Thoracic aorta (tissue), 2 donors: Measurements from ENCODE around the gene GLP2R. TPM values are rescaled to one million over a fixed set of nuclear protein-coding genes. Genes with fewer than 3 reads are reported as not detected.
"Not testable (repeated sequence)": the region's sequence is repeated elsewhere in the genome, so short reads cannot be mapped to it uniquely, and the experiment has no call there.

Experiments
- ATAC-seq: fragments of 150-250 bp; one replicate; pipeline ENCODE4 v1.8.0; 2017; ENCODE audit warnings: low read depth; ENCODE audit not compliant: insufficient number of reproducible peaks, low FRiP score
- DNase-seq: peaks from one replicate; pipeline ENCODE4 v3.0.0-alpha.2; 2020; ENCODE audit warnings: low spot score
- H3K27ac ChIP-seq, 2 donors: fragments of 200-600 bp; sonication (generic); 1 replicate in 1 of 2; 2 replicates in 1 of 2; pipeline ENCODE4 v1.5.1; 2016; ENCODE audit warnings: mild to moderate bottlenecking in 2 of 2, moderate library complexity in 2 of 2
- H3K27me3 ChIP-seq: fragments of 200-600 bp; sonication (generic); replicated peaks from 2 replicates; pipeline ENCODE4 v1.6.0; 2016; ENCODE audit warnings: mild to moderate bottlenecking; ENCODE audit not compliant: insufficient read depth
- H3K36me3 ChIP-seq: fragments of 200-600 bp; sonication (generic); one replicate; pipeline ENCODE4 v1.5.1; 2016
- H3K4me1 ChIP-seq, 2 donors: fragments of 200-600 bp; sonication (generic); 1 replicate in 1 of 2; 2 replicates in 1 of 2; pipeline versions ENCODE4 v1.5.1 to v1.6.0; 2016; ENCODE audit warnings: low read depth in 2 of 2, mild to moderate bottlenecking in 1 of 2; ENCODE audit not compliant: control insufficient read depth in 1 of 2
- H3K4me3 ChIP-seq: fragments of 200-600 bp; sonication (generic); 2 replicates; pipeline ENCODE4 v1.5.1; 2016; ENCODE audit warnings: mild to moderate bottlenecking
- H3K9me3 ChIP-seq: fragments of 200-600 bp; sonication (generic); 2 replicates; pipeline ENCODE4 v1.5.1; 2016
- CTCF ChIP-seq: fragments of 200-600 bp; sonication (generic); IDR thresholded peaks from one replicate; pipeline ENCODE4 v1.5.1; 2019; ENCODE audit warnings: antibody characterized with exemption
- total RNA-seq, 2 donors: library from RNA; depleted of rRNA; stranded (reverse); fragments of >200 nt; gene quantifications; one replicate each; pipeline versions ENCODE4 v1.1.0 to v1.2.3, GENCODE V29; 2016

The GLP2R gene
- total RNA-seq: 1 to 10 TPM in 1 of 2 donors, not detected in 1; 2.3 TPM

GRCh38 chr17:9825641-9826150 is at the start of gene GLP2R:
Gene GLP2R (plus strand): TSS chr17:9825924. CDS start chr17:9826064, 140 bp downstream.
- TF ChIP-seq CTCF: no peak
- no peaks in the 10 kb centered on the region for H3K27me3 ChIP-seq
- DNase-seq (no peak), ATAC-seq (no peak)
- no peak within 1 kb of the TSS for H3K4me3 ChIP-seq
- no peaks in the 10 kb centered on the region for H3K9me3 ChIP-seq
- H3K4me1 ChIP-seq: no peaks in the 10 kb centered on the region
- no peak within 1 kb of the TSS for H3K27ac ChIP-seq
- H3K36me3 ChIP-seq: no peaks in the 10 kb centered on the region

GRCh38 chr17:9776911-9777310 is 48.8 kb upstream of the GLP2R start:
- no peaks in the 10 kb centered on the region for H3K9me3 ChIP-seq
- DNase-seq (no peak), ATAC-seq (no peak)
- no peaks in the 10 kb centered on the region for H3K4me1 ChIP-seq
- no peak overlapping the region for H3K27ac ChIP-seq
- TF ChIP-seq CTCF: no peak
- H3K4me3 ChIP-seq: no peak overlapping the region
- H3K27me3 ChIP-seq: no peaks in the 10 kb centered on the region
- H3K36me3 ChIP-seq: no peaks in the 10 kb centered on the region

GRCh38 chr17:9780552-9780951 is 45.2 kb upstream of the GLP2R start:
- ATAC-seq (no peak), DNase-seq (no peak)
- H3K9me3 ChIP-seq: no peaks in the 10 kb centered on the region
- H3K4me3 ChIP-seq: no peak overlapping the region
- H3K4me1 ChIP-seq: no peaks in the 10 kb centered on the region
- TF ChIP-seq CTCF: no peak
- H3K27me3 ChIP-seq: no peaks in the 10 kb centered on the region
- no peaks in the 10 kb centered on the region for H3K36me3 ChIP-seq
- no peak overlapping the region for H3K27ac ChIP-seq

GRCh38 chr17:9783050-9783449 is 42.7 kb upstream of the GLP2R start:
- Histone ChIP-seq H3K4me1 (no peaks in the 10 kb centered on the region), H3K36me3 (no peaks in the 10 kb centered on the region), H3K27ac (no peak overlapping the region), H3K4me3 (no peak overlapping the region), H3K27me3 (no peaks in the 10 kb centered on the region), H3K9me3 (no peaks in the 10 kb centered on the region)
- no peak for ATAC-seq
- no peak for DNase-seq
- no peak for TF ChIP-seq CTCF

- not testable (repeated sequence) for ATAC-seq, DNase-seq, H3K9me3 ChIP-seq
Measured at GRCh38 chr17:9783465-9783864, 42.3 kb upstream of the GLP2R start.

GRCh38 chr17:9784544-9784943 is 41.2 kb upstream of the GLP2R start:
- no peak overlapping the region for H3K27ac ChIP-seq
- no peak for ATAC-seq
- no peak for TF ChIP-seq CTCF
- no peaks in the 10 kb centered on the region for H3K4me1 ChIP-seq
- H3K9me3 ChIP-seq: no peaks in the 10 kb centered on the region
- H3K27me3 ChIP-seq: no peaks in the 10 kb centered on the region
- no peak for DNase-seq
- no peaks in the 10 kb centered on the region for H3K36me3 ChIP-seq
- H3K4me3 ChIP-seq: no peak overlapping the region

More at GRCh38 chr17:9783465-9783864, 42.3 kb upstream of the GLP2R start:
- H3K36me3 ChIP-seq, H3K27ac ChIP-seq, H3K4me3 ChIP-seq, H3K4me1 ChIP-seq, H3K27me3 ChIP-seq: not testable (repeated sequence)
